OCI-LY7 (cell line): ENCODE data around the gene SLC35E2B. TPM values are rescaled to one million over a fixed set of nuclear protein-coding genes. Genes with fewer than 3 reads are reported as not detected.
"Not testable (repeated sequence)": the region's sequence is repeated elsewhere in the genome, so short reads cannot be mapped to it uniquely, and the experiment has no call there.

Experiments used
- BruUV-seq: library from RNA; stranded (reverse); fragments of 400-500 nt; replicated peaks from 2 replicates; lab custom pipeline; 2021; lab: Mats Ljungman, UMichigan
- CTCF ChIA-PET: fragments of 300-600 bp; sonication (Branson Sonifier 250); formaldehyde crosslinking; loops from one replicate; lab custom pipeline; 2022; ENCODE audit warnings: antibody characterized with exemption; ENCODE audit not compliant: unreplicated experiment; lab: Charles Lee
- POLR2A ChIA-PET: fragments of 300-600 bp; sonication (Branson Sonifier 250); formaldehyde crosslinking; loops from one replicate; lab custom pipeline; 2022; ENCODE audit warnings: antibody characterized with exemption; lab: Charles Lee
- DNase-seq: peaks from one replicate; pipeline ENCODE4 v3.0.0-alpha.2; 2015; ENCODE audit warnings: low spot score
- H2AFZ ChIP-seq: fragments of 200-600 bp; sonication (generic), shearing (Covaris generic); 2 replicates; pipeline ENCODE4 v1.6.1; 2014; ENCODE audit warnings: mild to moderate bottlenecking, antibody characterized with exemption, low read length, moderate library complexity
- H3K27ac ChIP-seq: fragments of 200-600 bp; sonication (generic); 2 replicates; pipeline ENCODE4 v1.5.1; 2014; ENCODE audit warnings: mixed run types, low read depth, mild to moderate bottlenecking, moderate library complexity, low read length, inconsistent platforms; ENCODE audit not compliant: poor library complexity, severe bottlenecking
- H3K36me3 ChIP-seq: fragments of 200-600 bp; sonication (generic); 2 replicates; pipeline ENCODE4 v1.6.1; 2014; ENCODE audit warnings: mild to moderate bottlenecking, antibody characterized with exemption, low read length, moderate library complexity, mixed read lengths; ENCODE audit not compliant: insufficient read depth
- H3K4me1 ChIP-seq: fragments of 200-600 bp; sonication (generic); 2 replicates; pipeline ENCODE4 v1.5.1; 2014; ENCODE audit warnings: mild to moderate bottlenecking, low read length; ENCODE audit not compliant: insufficient read depth, poor library complexity, severe bottlenecking
- H3K4me2 ChIP-seq: fragments of 200-600 bp; sonication (generic); 2 replicates; pipeline ENCODE4 v1.6.1; 2014; ENCODE audit warnings: mild to moderate bottlenecking, low read length
- H3K4me3 ChIP-seq: fragments of 200-600 bp; sonication (generic); 2 replicates; pipeline ENCODE4 v1.5.1; 2014; ENCODE audit warnings: mild to moderate bottlenecking, low read depth, low read length; ENCODE audit not compliant: poor library complexity, severe bottlenecking
- H3K79me2 ChIP-seq: fragments of 200-600 bp; sonication (generic); 2 replicates; pipeline ENCODE4 v1.6.1; 2016; ENCODE audit warnings: low read depth, mild to moderate bottlenecking, low read length, moderate library complexity, mixed read lengths; ENCODE audit not compliant: insufficient read depth
- H3K9me2 ChIP-seq: fragments of 200-600 bp; sonication (generic); 2 replicates; pipeline ENCODE4 v1.6.1; 2016; ENCODE audit warnings: mild to moderate bottlenecking, low read length, mixed read lengths; ENCODE audit not compliant: insufficient read depth
- H3K9me3 ChIP-seq: fragments of 200-600 bp; sonication (generic); 2 replicates; pipeline ENCODE4 v1.6.1; 2014; ENCODE audit warnings: mild to moderate bottlenecking, mixed run types, low read length, mixed read lengths
- H4K20me1 ChIP-seq: fragments of 200-600 bp; sonication (generic); 2 replicates; pipeline ENCODE4 v1.6.1; 2014; ENCODE audit warnings: mild to moderate bottlenecking, antibody characterized with exemption, low read length, moderate library complexity, mixed read lengths; ENCODE audit not compliant: insufficient read depth
- EZH2phosphoT487 ChIP-seq: fragments of 200-600 bp; sonication (generic); IDR thresholded peaks from 2 replicates; pipeline ENCODE4 v1.6.1; 2018; ENCODE audit warnings: low read depth, borderline replicate concordance, mild to moderate bottlenecking, mixed run types, antibody characterized with exemption, low read length, moderate library complexity, mixed read lengths
- intact Hi-C: fragments of 100-400 bp; cut with micrococcal nuclease; formaldehyde crosslinking; loops from one replicate; pipeline ENCODE4 v1.10.0; 2022; ENCODE audit not compliant: unreplicated experiment
- total RNA-seq, 2 experiments: library from RNA; depleted of rRNA in 1 of 2; stranded (reverse); fragments of >200 nt in 1 of 2; shearing (Covaris generic) in 1 of 2; gene quantifications; 2 replicates each; pipeline ENCODE4 v1.2.3, GENCODE V29; 2014 to 2022
- TF ChIP-seq, protein P1 (sequence below): fragments of 200-600 bp; sonication (generic); conservative IDR thresholded peaks from 2 replicates; pipeline ENCODE4 v1.5.1; 2014; ENCODE audit warnings: mild to moderate bottlenecking, antibody characterized with exemption, low read length, moderate library complexity, mixed read lengths

Gene SLC35E2B
- total RNA-seq, 2 experiments from 2014 or later, result 26.6 to 58.9 TPM

DNA sequence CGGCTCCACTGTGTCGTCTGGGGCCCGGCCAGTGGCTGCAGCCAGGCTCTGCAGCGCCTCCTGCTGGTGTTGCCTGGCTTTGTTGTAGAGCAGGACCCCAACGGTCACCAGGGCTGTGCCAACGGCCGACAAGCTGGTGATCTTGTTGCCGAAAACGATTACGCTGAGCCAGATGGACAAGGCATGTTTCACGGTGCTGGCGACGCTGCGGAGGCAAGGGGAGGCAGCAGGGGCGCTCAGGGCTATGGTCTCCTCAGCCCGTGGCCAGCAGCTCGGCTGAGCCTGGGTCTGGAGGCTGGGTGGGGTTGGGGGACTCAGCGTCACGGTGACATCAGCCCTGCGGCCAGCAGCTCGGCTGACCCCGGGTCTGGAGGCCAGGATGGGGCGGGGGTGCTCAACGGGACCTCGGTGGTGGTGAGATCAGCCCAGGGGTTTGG, 26.8 kb downstream of the SLC35E2B start:
- no TSS peak for BruUV-seq
- no peaks in the 10 kb centered on the region for H3K4me1 ChIP-seq
- H3K4me3 ChIP-seq, result no peak overlapping the region
- peak; percentile 14 for DNase-seq
- no peaks in the 10 kb centered on the region for H3K79me2 ChIP-seq
- ChIA-PET POLR2A (no interaction called here), CTCF (interaction anchor here (1.5 kb wide), 1 partner anchor 10 kb away, joined by 3 read pairs; no protein-coding TSS in a partner anchor)
- intact Hi-C loops, result no loop called here
- no peaks in the 10 kb centered on the region for H4K20me1 ChIP-seq
- H3K9me3 ChIP-seq, result no peaks in the 10 kb centered on the region
- H3K4me2 ChIP-seq, result no peak overlapping the region
- H3K27ac ChIP-seq, result no peak overlapping the region
- H3K9me2 ChIP-seq, result no peaks in the 10 kb centered on the region
- peaks cover 34% of the 10 kb centered on the region for H3K36me3 ChIP-seq
- no peak for TF ChIP-seq EZH2phosphoT487
- TF ChIP-seq, protein P1, sequence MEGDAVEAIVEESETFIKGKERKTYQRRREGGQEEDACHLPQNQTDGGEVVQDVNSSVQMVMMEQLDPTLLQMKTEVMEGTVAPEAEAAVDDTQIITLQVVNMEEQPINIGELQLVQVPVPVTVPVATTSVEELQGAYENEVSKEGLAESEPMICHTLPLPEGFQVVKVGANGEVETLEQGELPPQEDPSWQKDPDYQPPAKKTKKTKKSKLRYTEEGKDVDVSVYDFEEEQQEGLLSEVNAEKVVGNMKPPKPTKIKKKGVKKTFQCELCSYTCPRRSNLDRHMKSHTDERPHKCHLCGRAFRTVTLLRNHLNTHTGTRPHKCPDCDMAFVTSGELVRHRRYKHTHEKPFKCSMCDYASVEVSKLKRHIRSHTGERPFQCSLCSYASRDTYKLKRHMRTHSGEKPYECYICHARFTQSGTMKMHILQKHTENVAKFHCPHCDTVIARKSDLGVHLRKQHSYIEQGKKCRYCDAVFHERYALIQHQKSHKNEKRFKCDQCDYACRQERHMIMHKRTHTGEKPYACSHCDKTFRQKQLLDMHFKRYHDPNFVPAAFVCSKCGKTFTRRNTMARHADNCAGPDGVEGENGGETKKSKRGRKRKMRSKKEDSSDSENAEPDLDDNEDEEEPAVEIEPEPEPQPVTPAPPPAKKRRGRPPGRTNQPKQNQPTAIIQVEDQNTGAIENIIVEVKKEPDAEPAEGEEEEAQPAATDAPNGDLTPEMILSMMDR, result peak; percentile 76
- H2AFZ ChIP-seq, result no peak overlapping the region

- intact Hi-C loops, result no loop called here
- H3K4me1 ChIP-seq, result no peaks in the 10 kb centered on the region
- no peak overlapping the region for H3K4me3 ChIP-seq
- no peaks in the 10 kb centered on the region for H4K20me1 ChIP-seq
- no peak for TF ChIP-seq EZH2phosphoT487
- TF ChIP-seq, protein P1, result no peak
- no peak overlapping the region for H3K27ac ChIP-seq
- no peak overlapping the region for H2AFZ ChIP-seq
- POLR2A ChIA-PET, result no interaction called here
- no peak overlapping the region for H3K4me2 ChIP-seq
- H3K36me3 ChIP-seq, result peaks cover 33% of the 10 kb centered on the region
- no peaks in the 10 kb centered on the region for H3K9me3 ChIP-seq
- H3K79me2 ChIP-seq, result no peaks in the 10 kb centered on the region
- CTCF ChIA-PET, result interaction anchor here (1.5 kb wide), 1 partner anchor 9 kb away, joined by 3 read pairs; no protein-coding TSS in a partner anchor
- no TSS peak for BruUV-seq
- DNase-seq, result no peak
- no peaks in the 10 kb centered on the region for H3K9me2 ChIP-seq
These were observed 27.4 kb downstream of the SLC35E2B start for GRCh38 chr1:1664941-1665814.

- H3K27ac ChIP-seq, CTCF ChIA-PET, POLR2A ChIA-PET, intact Hi-C loops, BruUV-seq, H2AFZ ChIP-seq, H3K4me3 ChIP-seq, H3K9me3 ChIP-seq, H3K4me2 ChIP-seq, H4K20me1 ChIP-seq, H3K79me2 ChIP-seq, DNase-seq, H3K9me2 ChIP-seq, H3K4me1 ChIP-seq: not testable (repeated sequence)
- H3K36me3 ChIP-seq, result peaks cover 25% of the 10 kb centered on the region
These were observed 28.3 kb downstream of the SLC35E2B start for GRCh38 chr1:1664318-1664717.

DNA sequence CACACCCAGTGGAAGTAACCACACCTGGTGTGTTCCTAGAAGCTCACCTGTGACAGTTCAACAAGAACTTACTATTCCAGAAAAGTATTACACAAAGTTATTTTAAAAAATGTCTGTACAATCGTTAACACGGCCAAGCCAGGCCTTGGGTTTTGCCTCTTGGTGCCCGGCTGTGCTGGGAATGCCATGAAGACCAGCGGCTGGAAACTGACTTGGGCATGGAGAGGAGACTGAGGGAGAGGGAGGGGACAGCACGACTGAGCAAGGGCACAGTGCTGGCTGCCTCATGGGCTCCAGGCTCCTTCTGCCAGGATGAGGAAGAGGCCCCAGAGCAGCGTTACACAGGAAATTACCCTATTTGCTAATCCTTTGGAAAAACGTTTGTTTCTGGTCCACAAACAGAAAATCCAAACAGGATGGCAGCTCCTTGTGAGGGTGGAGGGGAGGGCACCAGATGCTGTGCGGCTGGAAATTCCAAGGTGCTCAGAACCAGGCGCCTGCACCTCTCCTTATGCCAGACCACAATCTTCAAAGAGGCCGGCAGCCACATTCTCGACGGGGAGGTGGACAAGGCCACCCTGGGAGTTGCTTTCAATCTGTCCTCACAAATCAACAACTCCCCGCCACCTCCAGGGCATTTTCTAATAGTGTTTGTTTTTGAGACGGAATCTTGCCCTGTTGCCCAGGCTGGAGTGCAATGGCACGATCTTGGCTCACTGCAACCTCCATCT, 29.6 kb downstream of the SLC35E2B start:
- H3K4me1 ChIP-seq, intact Hi-C loops, H3K79me2 ChIP-seq, H3K9me2 ChIP-seq, POLR2A ChIA-PET, CTCF ChIA-PET, H3K4me3 ChIP-seq, H2AFZ ChIP-seq, DNase-seq, BruUV-seq, H3K4me2 ChIP-seq, H3K27ac ChIP-seq, H3K9me3 ChIP-seq, H4K20me1 ChIP-seq: not testable (repeated sequence)
- H3K36me3 ChIP-seq, result peaks cover 20% of the 10 kb centered on the region
